HepG2 (cell line): Measurements from ENCODE around the gene SRSF12. TPM values are rescaled to one million over a fixed set of nuclear protein-coding genes. Genes with fewer than 3 reads are reported as not detected.
A peak's percentile ranks its signal among the peaks of the same experiment; 100 is the strongest.

Experiments used
- ATF3 ChIP-seq: sonication (generic); formaldehyde crosslinking; IDR thresholded peaks from 2 replicates; pipeline ENCODE4 v1.4.0; 2020; ENCODE audit warnings: missing genetic modification reagents
- CENPT ChIP-seq: sonication (generic); formaldehyde crosslinking; IDR thresholded peaks from 2 replicates; pipeline ENCODE4 v1.8.0; 2022; ENCODE audit warnings: low read depth, mild to moderate bottlenecking, moderate library complexity, missing genetic modification reagents
- CHD2 ChIP-seq: IDR thresholded peaks from 2 replicates; pipeline ENCODE4 v1.6.1; 2011; ENCODE audit warnings: low read depth, low read length, improper control_type of control experiment
- EZH2 ChIP-seq: conservative IDR thresholded peaks from 2 replicates; pipeline ENCODE4 v1.6.1; 2012; ENCODE audit warnings: mild to moderate bottlenecking, low read depth, low read length, moderate library complexity
- MAX ChIP-seq: IDR thresholded peaks from 2 replicates; pipeline ENCODE4 v1.6.1; 2012; ENCODE audit warnings: inconsistent platforms
- MTF1 ChIP-seq: sonication (generic); formaldehyde crosslinking; IDR thresholded peaks from 2 replicates; pipeline ENCODE4 v1.5.0; 2020; ENCODE audit warnings: missing genetic modification reagents
- NFYB ChIP-seq: sonication (generic); formaldehyde crosslinking; IDR thresholded peaks from 2 replicates; pipeline ENCODE4 v1.4.0; 2020; ENCODE audit warnings: missing genetic modification reagents
- PRMT3 ChIP-seq: sonication (generic); formaldehyde crosslinking; IDR thresholded peaks from 2 replicates; pipeline ENCODE4 v1.8.1; 2022; ENCODE audit warnings: low read depth, mild to moderate bottlenecking, moderate library complexity, missing genetic modification reagents, borderline replicate concordance
- REXO4 ChIP-seq: sonication (generic); formaldehyde crosslinking; IDR thresholded peaks from 2 replicates; pipeline ENCODE4 v1.8.0; 2022; ENCODE audit warnings: missing genetic modification reagents, mild to moderate bottlenecking, borderline replicate concordance
- SMAD1 ChIP-seq: sonication (generic); formaldehyde crosslinking; IDR thresholded peaks from 2 replicates; pipeline ENCODE4 v1.4.0; 2020; ENCODE audit warnings: missing genetic modification reagents, low read depth, mild to moderate bottlenecking, borderline replicate concordance
- ZEB1 ChIP-seq: IDR thresholded peaks from 2 replicates; pipeline ENCODE4 v1.6.1; 2012; ENCODE audit warnings: mild to moderate bottlenecking, low read depth, inconsistent platforms; ENCODE audit not compliant: insufficient replicate concordance
- ZNF343 ChIP-seq: sonication (generic); formaldehyde crosslinking; IDR thresholded peaks from 2 replicates; pipeline ENCODE4 v1.4.0; 2020; ENCODE audit warnings: mild to moderate bottlenecking, missing genetic modification reagents
- ZNF572 ChIP-seq: sonication (generic); formaldehyde crosslinking; IDR thresholded peaks from 2 replicates; pipeline ENCODE4 v1.5.1; 2020; ENCODE audit warnings: mild to moderate bottlenecking, missing genetic modification reagents
- ZNF589 ChIP-seq: sonication (generic); formaldehyde crosslinking; conservative IDR thresholded peaks from 2 replicates; pipeline ENCODE4 v1.8.0; 2022; ENCODE audit warnings: mild to moderate bottlenecking, moderate library complexity, missing genetic modification reagents
- ZNF704 ChIP-seq: sonication (generic); formaldehyde crosslinking; IDR thresholded peaks from 2 replicates; pipeline ENCODE4 v1.8.1; 2023; ENCODE audit warnings: mild to moderate bottlenecking, inconsistent platforms, moderate library complexity, missing genetic modification reagents, borderline replicate concordance
- ZNF879 ChIP-seq: sonication (generic); formaldehyde crosslinking; IDR thresholded peaks from 2 replicates; pipeline ENCODE4 v1.8.1; 2023; ENCODE audit warnings: missing genetic modification reagents
- polyA plus RNA-seq, 8 experiments: library from polyadenylated mRNA; depleted of rRNA in 3 of 8; stranded (reverse) in 7 of 8; unstranded in 1 of 8; fragments of >200 nt; fragmentation: Illumina TruSeq in 4 of 8; extraction: Trizol in 4 of 8; gene quantifications; 2 replicates each; pipeline versions ENCODE4 v1.2.1 to v1.2.3, GENCODE V29; 2011 to 2016; ENCODE audit warnings: low read depth in 4 of 8, missing spikeins in 1 of 8, mixed read lengths in 1 of 8; ENCODE audit not compliant: insufficient read depth in 1 of 8
- total RNA-seq, 5 experiments: library from RNA; depleted of rRNA; stranded (reverse); fragments of >200 nt; fragmentation: Illumina TruSeq; extraction: Trizol; gene quantifications; 2 replicates each; pipeline ENCODE4 v1.2.3, GENCODE V29; 2016; ENCODE audit warnings: low read depth in 1 of 5
- TF ChIP-seq, protein P1 (sequence below): sonication (generic); formaldehyde crosslinking; IDR thresholded peaks from 2 replicates; pipeline ENCODE4 v1.4.0; 2020; ENCODE audit warnings: missing genetic modification reagents
- TF ChIP-seq, protein P2 (sequence below): sonication (generic); formaldehyde crosslinking; IDR thresholded peaks from 2 replicates; pipeline ENCODE4 v1.4.0; 2020; ENCODE audit warnings: mild to moderate bottlenecking, missing genetic modification reagents
- TF ChIP-seq, protein P3 (sequence below): sonication (generic); formaldehyde crosslinking; IDR thresholded peaks from 2 replicates; pipeline ENCODE4 v1.9.0; 2021; ENCODE audit warnings: missing genetic modification reagents, borderline replicate concordance

The SRSF12 gene
- total and polyA plus RNA-seq, 2 of the 13 experiments (the other 11 are each of a cell fraction or from before 2014, with no cell fraction given), result 1.7 to 1.9 TPM

- TF ChIP-seq ZEB1 (peak; percentile 37), ZNF704 (CRISPR knock-in tag) (peak; percentile 92; the same call in 1 of the 2 replicates), MAX (peak; percentile 92), CHD2 (0 out of 2 replicates have a peak, but pooled peaks have one; percentile 19), MTF1 (CRISPR knock-in tag) (peak; percentile 66; the same call in 1 of the 2 replicates), ZNF589 (peak; percentile 44; the same call in 1 of the 2 replicates), ZNF343 (CRISPR knock-in tag) (no peak; the same call in 1 of the 2 replicates), CENPT (CRISPR knock-in tag) (peak; percentile 86; the same call in 1 of the 2 replicates), ZNF572 (CRISPR knock-in tag) (no peak), PRMT3 (CRISPR knock-in tag) (peak; percentile 97), REXO4 (peak; percentile 47; the same call in 1 of the 2 replicates), ATF3 (peak; percentile 59; the same call in 1 of the 2 replicates), ZNF879 (peak; percentile 95; the same call in 1 of the 2 replicates), SMAD1 (0 out of 2 replicates have a peak, but pooled peaks have one; percentile 31), EZH2 (no peak), NFYB (no peak)
- TF ChIP-seq, protein P1, sequence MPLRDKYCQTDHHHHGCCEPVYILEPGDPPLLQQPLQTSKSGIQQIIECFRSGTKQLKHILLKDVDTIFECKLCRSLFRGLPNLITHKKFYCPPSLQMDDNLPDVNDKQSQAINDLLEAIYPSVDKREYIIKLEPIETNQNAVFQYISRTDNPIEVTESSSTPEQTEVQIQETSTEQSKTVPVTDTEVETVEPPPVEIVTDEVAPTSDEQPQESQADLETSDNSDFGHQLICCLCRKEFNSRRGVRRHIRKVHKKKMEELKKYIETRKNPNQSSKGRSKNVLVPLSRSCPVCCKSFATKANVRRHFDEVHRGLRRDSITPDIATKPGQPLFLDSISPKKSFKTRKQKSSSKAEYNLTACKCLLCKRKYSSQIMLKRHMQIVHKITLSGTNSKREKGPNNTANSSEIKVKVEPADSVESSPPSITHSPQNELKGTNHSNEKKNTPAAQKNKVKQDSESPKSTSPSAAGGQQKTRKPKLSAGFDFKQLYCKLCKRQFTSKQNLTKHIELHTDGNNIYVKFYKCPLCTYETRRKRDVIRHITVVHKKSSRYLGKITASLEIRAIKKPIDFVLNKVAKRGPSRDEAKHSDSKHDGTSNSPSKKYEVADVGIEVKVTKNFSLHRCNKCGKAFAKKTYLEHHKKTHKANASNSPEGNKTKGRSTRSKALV (CRISPR knock-in tag), result peak; percentile 91; the same call in 1 of the 2 replicates
- TF ChIP-seq, protein P2, sequence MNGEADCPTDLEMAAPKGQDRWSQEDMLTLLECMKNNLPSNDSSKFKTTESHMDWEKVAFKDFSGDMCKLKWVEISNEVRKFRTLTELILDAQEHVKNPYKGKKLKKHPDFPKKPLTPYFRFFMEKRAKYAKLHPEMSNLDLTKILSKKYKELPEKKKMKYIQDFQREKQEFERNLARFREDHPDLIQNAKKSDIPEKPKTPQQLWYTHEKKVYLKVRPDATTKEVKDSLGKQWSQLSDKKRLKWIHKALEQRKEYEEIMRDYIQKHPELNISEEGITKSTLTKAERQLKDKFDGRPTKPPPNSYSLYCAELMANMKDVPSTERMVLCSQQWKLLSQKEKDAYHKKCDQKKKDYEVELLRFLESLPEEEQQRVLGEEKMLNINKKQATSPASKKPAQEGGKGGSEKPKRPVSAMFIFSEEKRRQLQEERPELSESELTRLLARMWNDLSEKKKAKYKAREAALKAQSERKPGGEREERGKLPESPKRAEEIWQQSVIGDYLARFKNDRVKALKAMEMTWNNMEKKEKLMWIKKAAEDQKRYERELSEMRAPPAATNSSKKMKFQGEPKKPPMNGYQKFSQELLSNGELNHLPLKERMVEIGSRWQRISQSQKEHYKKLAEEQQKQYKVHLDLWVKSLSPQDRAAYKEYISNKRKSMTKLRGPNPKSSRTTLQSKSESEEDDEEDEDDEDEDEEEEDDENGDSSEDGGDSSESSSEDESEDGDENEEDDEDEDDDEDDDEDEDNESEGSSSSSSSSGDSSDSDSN (CRISPR knock-in tag), result peak; percentile 96
- TF ChIP-seq, protein P3, sequence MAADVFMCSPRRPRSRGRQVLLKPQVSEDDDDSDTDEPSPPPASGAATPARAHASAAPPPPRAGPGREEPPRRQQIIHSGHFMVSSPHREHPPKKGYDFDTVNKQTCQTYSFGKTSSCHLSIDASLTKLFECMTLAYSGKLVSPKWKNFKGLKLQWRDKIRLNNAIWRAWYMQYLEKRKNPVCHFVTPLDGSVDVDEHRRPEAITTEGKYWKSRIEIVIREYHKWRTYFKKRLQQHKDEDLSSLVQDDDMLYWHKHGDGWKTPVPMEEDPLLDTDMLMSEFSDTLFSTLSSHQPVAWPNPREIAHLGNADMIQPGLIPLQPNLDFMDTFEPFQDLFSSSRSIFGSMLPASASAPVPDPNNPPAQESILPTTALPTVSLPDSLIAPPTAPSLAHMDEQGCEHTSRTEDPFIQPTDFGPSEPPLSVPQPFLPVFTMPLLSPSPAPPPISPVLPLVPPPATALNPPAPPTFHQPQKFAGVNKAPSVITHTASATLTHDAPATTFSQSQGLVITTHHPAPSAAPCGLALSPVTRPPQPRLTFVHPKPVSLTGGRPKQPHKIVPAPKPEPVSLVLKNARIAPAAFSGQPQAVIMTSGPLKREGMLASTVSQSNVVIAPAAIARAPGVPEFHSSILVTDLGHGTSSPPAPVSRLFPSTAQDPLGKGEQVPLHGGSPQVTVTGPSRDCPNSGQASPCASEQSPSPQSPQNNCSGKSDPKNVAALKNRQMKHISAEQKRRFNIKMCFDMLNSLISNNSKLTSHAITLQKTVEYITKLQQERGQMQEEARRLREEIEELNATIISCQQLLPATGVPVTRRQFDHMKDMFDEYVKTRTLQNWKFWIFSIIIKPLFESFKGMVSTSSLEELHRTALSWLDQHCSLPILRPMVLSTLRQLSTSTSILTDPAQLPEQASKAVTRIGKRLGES (CRISPR knock-in tag), result 0 out of 2 replicates have a peak, but pooled peaks have one; percentile 51
Observed at GRCh38 chr6:89145956-89146717, 28.3 kb upstream of the SRSF12 start, which contains the start of gene PM20D2 (continued).
